ENCODE measurements around the gene SUMF1. TPM values are rescaled to one million over a fixed set of nuclear protein-coding genes. Genes with fewer than 3 reads are reported as not detected.

The SUMF1 gene
- total RNA-seq, 1 experiment from 2014 or later, result 37.1 TPM

DNA sequence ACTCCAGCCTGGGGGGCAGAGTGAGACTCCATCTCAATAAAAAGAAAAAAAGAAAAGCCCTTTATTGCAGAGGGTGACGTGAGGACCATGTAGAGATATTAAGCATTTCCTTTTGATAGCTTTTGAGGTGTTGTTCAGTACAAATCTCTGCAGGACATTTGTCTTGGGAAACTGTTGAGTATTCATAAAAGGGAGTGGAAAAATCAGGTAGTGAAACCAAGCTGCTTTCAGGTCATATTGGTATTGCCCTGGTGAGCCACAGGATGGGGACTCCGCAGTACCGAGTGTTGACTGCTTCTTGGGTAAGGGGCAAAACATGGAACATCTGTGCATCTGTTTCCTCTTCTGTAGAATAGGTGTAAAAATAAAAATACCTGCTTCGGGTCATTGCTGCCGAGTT is 36.0 kb upstream of the SUMF1 start:
- H3K9me3 ChIP-seq, result no peaks in the 10 kb centered on the region
- no peaks in the 10 kb centered on the region for H3K27me3 ChIP-seq

DNA sequence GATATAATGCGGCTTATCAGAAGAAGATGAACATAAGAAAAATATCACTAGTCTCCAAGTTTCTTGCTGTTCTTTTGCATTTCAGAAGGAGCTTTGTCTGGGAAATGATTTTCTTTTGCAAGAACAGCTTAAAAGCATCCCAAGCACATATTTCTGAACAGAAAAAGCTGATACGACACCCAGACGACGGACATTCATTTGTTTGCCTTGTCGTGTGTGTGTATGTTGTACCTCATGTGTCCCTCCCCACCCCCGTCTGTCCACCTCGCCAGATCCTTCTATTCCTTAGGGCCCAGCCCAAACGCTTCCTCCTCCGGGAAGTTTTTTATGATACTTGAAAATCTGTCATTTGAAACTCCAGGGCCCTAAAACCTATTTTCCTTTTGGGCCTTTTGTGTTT is 34.9 kb upstream of the SUMF1 start:
- no peaks in the 10 kb centered on the region for H3K27me3 ChIP-seq
- DNase-seq, result no peak
- no peaks in the 10 kb centered on the region for H3K36me3 ChIP-seq

More for the DNA sequence above, 36.0 kb upstream of the SUMF1 start:
- DNase-seq, result no peak
- no peaks in the 10 kb centered on the region for H3K36me3 ChIP-seq
- no peak overlapping the region for H3K4me3 ChIP-seq

DNA sequence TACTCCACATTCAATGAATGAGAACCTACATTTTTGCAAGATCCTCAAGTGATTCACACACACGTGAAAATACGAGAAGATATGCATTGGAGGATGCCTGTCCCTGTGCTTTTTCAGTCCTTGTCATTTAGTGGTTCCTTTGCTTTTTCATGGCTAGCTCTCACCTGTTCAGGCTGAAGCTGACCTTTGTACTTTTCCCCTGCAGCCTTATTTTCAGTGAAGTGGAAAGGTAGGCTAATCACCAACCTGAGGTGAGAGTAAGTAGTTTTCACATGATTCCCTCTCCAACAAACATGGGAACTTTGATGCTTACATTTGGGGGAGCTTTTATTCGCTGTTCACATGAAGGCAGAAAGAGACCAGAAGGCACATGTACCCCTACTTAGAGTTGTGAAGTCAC is 34.4 kb upstream of the SUMF1 start:
- no peaks in the 10 kb centered on the region for H3K9me3 ChIP-seq
- no peaks in the 10 kb centered on the region for H3K27me3 ChIP-seq
- DNase-seq, result no peak
- H3K4me3 ChIP-seq, result no peak overlapping the region
- no peaks in the 10 kb centered on the region for H3K36me3 ChIP-seq

More for the DNA sequence above, 34.9 kb upstream of the SUMF1 start:
- Histone ChIP-seq H3K9me3 (no peaks in the 10 kb centered on the region), H3K4me3 (no peak overlapping the region)

DNA sequence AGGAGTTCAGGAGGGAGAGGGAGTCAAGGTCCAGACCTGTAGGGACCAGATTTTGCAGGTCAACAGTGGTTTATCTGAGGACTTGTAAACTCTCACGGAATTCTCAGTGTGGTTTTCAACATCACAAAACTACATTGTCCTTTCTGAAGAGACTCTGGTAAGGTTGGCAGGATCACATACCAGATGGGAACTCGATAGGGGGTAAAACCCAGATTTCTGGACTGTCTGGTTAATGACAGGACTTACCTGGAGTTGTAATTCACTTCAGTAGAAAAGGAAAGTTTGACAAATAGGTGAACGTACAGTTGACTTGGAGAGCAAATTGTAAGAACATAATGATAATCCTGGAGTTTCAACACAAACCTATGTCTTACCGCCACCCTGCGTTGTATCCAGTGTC is 31.4 kb upstream of the SUMF1 start:
- no peaks in the 10 kb centered on the region for H3K9me3 ChIP-seq

DNA sequence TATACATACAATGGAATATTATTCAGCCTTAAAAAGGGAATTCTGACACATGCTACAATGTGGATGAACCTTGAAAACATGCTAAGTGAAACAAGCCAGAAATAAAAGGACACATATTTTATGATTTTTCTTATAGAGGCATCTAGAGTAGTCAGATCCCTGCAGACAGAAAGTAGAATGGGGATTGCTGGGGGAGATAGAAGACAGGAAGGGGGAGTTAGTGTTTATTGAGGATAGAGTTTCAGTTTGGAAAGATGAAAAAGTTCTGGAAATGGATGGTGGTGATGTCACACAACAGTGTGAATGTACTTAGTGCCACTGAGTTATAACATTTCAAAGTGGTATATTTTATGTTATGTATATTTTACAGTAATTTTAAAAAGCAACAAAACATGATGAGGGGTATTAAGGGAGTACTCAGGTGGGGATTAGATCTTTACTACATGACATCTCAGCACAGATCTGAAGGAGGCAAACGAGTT is 30.8 kb upstream of the SUMF1 start:
- no peak overlapping the region for H3K4me3 ChIP-seq
- H3K9me3 ChIP-seq, result no peaks in the 10 kb centered on the region
- DNase-seq, result no peak
- no peaks in the 10 kb centered on the region for H3K27me3 ChIP-seq
- H3K36me3 ChIP-seq, result no peaks in the 10 kb centered on the region

More for the DNA sequence above, 31.4 kb upstream of the SUMF1 start:
- Histone ChIP-seq H3K4me3 (no peak overlapping the region), H3K27me3 (no peaks in the 10 kb centered on the region), H3K36me3 (no peaks in the 10 kb centered on the region)
- no peak for DNase-seq

DNA sequence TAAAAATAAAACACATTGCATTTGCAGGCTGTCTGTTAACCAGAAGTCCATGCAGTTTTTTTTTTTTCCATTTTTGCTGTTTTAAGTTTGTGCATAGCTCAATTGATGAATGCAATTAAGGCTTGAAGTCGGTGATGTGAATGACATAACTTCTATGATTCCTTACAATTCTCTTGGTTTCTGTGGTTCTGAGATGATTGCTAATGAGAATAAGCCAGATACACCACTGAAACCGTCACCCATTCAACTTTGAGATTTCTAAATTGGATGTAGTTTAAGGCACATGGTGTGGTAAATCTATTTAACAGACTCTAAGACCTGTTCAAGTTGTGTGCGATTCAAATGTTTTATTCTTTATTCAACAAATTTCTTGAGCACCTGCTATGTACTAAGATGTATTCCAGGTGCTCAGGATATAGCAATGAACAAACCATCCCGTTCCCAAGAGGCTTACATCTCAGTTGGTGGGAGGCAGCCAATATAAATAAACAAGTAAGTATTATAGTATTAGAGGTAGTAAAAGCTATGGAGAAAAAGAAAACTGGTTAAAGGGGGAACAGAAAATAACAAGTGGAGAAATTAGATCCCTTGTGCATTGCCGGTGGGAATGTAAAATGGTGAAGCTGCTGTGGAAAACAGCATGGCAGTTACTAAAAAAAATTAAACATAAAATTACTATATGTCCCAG is 30.1 kb upstream of the SUMF1 start:
- DNase-seq, result no peak
- H3K36me3 ChIP-seq, result no peaks in the 10 kb centered on the region
- no peaks in the 10 kb centered on the region for H3K27me3 ChIP-seq
- H3K4me3 ChIP-seq, result no peak overlapping the region
- H3K9me3 ChIP-seq, result no peaks in the 10 kb centered on the region

DNA sequence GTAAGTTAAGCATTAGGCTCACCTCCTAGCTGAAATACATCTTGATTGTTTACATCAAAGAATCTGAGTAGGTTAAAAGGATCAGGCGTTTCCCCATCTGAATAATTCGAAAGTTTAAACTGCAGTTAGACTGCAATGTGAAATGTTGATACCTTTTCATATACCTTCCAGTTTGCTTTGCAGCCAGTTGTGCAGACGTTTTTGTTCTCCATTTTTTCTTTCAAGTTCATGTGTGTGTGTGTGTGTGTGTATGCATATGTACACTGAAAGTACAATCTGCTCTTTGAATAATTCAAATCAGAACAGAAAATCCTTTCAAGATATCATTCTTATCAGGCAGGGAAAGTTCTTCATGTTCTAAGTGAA is 29.0 kb upstream of the SUMF1 start:
- H3K36me3 ChIP-seq, result no peaks in the 10 kb centered on the region
- no peaks in the 10 kb centered on the region for H3K27me3 ChIP-seq
- H3K4me3 ChIP-seq, result no peak overlapping the region
- H3K9me3 ChIP-seq, result no peaks in the 10 kb centered on the region
- DNase-seq, result no peak

DNA sequence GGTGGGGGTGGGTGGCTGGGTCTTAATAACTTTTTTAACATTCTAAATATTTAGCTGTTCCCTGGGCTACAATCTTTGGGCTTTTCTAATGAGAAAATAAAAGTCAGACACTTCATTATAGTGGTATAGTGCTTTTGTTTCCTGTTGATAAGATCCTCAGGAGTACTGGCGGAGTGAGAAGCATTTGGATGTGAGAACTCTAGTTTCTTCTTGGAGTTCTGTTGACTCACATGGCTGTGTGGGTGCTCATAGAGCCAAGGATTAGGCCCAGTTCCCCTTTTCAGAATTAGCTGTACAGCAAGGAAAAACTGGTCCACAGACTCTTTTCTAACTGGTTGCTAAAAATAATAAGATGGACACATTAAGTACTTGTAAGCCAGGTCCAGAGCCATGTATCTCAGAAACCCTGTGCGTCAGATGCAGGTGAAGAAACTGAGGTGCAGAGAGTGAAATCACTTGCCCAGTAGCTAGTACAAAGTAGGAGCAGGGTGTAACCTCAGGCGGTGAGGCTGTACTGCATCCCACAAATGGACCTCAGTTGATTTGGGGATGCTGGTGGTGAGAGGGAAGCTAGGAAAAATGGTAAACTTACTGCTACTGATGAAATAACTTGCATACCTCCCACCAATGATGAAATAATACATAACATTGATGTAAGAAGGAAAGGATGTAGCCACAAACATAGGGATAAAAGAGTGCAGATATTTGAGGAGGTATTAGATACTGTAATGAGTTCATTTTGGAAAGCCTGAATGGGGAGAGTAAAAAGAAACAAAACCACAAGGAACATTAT is 28.4 kb upstream of the SUMF1 start:
- no peak overlapping the region for H3K4me3 ChIP-seq
- H3K9me3 ChIP-seq, result no peaks in the 10 kb centered on the region
- DNase-seq, result no peak
- no peaks in the 10 kb centered on the region for H3K36me3 ChIP-seq
- no peaks in the 10 kb centered on the region for H3K27me3 ChIP-seq

DNA sequence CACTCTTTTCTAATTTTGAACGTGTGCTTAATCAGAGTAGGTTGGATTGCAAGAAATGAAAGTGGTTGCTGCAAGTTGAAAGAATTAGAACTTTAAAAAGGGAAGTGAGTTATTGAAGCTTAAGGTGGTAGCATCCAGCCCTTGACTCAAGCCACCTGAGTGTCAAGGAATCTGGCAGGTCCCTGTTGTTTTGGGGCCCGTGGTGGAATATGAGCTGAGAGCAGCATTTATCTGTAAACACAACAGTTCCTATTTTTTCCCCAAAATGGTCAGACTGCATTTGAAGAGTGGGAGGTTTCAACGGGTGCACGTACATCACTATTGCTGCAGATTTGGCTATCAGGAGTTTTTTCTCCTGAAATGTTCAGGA is 27.8 kb upstream of the SUMF1 start:
- no peak overlapping the region for H3K4me3 ChIP-seq

DNA sequence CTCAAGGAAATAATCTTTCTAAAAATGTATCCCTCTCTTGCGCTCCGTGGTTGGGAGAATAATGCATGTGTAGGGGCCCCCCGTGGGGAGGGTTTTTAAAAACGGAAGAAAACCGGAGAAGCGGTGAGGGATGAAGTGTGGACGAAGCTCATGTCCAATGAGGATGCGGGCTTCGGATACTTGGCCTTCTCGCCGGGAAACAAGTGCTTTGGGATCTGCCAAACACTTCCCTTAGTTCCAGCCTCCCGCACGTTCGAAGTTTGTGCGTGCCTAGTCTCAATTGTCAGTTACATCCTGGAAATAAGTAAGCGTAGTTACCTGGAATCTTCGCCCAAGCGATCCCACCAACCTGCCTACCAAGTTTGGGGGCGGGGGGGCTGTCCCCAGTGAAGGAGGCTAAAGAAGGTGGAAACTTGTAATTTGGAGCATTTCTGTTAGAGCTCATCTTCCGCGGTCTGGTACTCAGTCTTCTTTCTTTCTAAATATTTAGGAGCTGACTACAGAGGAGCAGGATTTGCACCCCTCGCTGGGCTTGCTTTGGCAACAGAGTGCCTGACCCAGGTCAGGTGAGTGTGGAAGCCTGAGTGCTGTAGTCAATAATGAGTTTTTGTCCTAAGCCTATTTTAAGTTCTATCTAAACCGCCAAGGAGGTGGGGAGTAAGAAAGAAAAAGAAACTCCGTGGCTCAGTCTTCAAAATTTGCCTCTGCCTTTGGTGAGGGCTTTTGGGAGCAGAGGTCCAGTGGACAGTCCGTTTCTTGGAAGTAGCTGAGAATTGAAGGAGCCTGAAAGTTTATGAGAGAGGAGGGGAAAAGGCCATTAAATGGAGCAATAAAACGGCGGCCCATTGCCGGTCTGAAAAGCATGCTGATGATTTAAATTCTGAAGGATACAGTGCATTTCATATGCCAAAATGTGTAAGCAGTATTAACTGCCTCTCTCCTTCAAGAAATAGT is 27.1 kb upstream of the SUMF1 start:
- Histone ChIP-seq H3K36me3 (no peaks in the 10 kb centered on the region), H3K27me3 (no peaks in the 10 kb centered on the region), H3K9me3 (no peaks in the 10 kb centered on the region), H3K4me3 (peak overlapping the region; percentile 72)
- DNase-seq, result peak; percentile 1

More for the DNA sequence above, 27.8 kb upstream of the SUMF1 start:
- H3K9me3 ChIP-seq, result no peaks in the 10 kb centered on the region
- H3K36me3 ChIP-seq, result no peaks in the 10 kb centered on the region
- no peak for DNase-seq
- no peaks in the 10 kb centered on the region for H3K27me3 ChIP-seq

DNA sequence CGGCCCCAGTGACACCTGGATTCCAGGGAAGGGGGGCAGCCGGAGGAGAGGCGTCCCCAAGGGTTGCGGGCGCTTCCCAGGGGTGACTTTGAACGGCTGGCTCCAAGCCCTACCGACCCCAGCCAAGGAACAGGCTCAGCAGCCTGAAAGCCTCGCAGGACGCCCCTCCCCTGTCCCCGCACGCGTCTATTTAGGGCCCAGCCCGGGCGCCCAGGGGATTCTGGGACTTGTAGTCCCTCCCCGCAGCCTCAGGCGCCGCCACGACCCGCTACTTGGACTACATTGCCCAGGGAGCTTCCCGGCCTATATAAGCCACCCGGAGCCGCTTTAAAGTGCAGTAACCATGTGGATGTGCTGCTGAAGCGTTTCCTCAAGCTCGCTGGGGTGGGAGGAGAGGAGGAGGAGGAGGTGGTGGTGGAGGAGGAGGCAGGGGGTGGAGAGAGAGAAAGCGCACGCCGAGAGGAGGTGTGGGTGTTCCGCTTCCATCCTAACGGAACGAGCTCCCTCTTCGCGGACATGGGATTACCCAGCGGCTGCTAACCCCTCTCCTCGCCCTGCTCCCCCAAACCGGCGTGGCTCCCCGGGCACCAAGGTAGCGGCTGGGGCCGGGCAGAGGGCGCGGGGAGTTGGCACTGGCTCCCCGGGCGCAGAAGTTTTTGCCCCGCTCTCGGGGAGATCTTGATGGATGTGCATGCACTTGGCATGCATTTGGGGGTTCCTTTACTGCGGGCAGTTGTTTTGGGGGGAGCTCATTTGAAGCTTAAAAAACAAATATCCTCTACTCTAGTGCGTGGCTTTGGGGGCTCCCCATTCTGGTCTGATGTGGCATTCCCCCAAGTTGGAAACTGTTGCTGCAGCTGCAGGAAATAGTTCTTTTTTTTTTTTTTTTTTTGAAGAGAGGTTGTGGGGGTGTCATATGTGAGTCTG is 26.2 kb upstream of the SUMF1 start, which contains the start of gene ITPR1:
Gene ITPR1 (plus strand): TSS at position 335 of the 927 bp plus-strand sequence. CDS start 23,144 bp downstream, outside the sequence.
- H3K4me3 ChIP-seq, result peak within 1 kb of the TSS; percentile 72
- no peaks in the 10 kb centered on the region for H3K27me3 ChIP-seq
- peak; percentile 93 for DNase-seq
- H3K9me3 ChIP-seq, result no peaks in the 10 kb centered on the region
- H3K36me3 ChIP-seq, result no peaks in the 10 kb centered on the region

DNA sequence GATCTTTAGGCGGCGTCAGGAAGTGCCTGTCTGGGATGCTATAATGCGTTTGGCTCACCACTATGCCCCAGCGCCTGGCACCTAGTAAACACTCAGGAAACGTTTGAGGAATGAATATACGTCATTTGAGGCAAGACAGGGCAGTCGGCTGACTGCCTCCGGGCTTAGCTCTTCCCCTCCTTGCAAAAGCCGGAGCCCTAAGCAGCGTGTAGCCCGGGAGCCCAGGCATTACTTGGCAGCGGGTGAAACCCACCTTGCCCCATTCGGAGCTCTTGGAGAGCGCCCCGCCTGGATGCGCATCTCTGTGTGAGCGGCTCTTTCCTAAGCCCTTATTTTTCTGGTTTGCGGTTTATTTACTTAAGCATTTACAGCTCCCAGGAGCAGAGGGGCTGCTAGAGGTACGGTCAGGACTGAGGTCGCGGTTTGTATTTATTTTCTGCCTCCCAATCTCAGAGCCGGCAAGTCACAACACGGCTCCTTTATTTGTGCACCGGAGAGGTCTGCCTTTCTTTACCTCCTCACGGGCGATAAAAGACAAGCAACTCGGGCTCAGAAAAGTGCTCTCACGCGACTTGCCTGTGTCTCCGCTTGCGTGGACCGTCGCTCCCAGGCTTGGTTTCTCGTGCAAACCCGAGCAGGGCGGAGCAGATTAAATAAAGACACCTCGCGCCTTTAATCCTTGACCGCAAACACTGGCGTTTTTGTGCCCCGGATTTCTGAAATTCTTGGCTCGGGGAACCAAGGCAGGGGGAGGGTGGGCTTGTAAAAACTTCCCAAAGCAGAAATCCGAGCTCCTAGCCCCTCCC is 25.3 kb upstream of the SUMF1 start:
- Histone ChIP-seq H3K4me3 (peak overlapping the region; percentile 72), H3K36me3 (no peaks in the 10 kb centered on the region), H3K27me3 (no peaks in the 10 kb centered on the region), H3K9me3 (no peaks in the 10 kb centered on the region)
- peak; percentile 52 for DNase-seq

DNA sequence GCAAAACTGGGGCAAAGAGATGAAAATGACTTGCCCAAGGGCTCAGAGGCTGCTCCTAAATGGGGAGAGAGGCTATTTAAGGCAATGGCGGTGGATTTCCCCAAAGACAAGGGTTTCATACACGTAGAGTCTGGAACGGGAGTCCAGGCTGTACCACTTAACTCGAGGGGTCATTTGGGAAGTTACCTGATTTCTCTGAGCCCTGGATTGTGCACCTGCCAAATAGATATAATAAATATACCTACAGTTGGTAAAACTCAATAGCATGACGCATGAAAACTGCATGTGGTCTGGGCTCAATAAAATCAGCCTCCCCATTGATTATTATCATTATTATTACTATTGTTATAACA is 24.8 kb upstream of the SUMF1 start:
- H3K27me3 ChIP-seq, result no peaks in the 10 kb centered on the region
- DNase-seq, result no peak
- H3K4me3 ChIP-seq, result peak overlapping the region; percentile 72
- H3K9me3 ChIP-seq, result no peaks in the 10 kb centered on the region
- H3K36me3 ChIP-seq, result no peaks in the 10 kb centered on the region

DNA sequence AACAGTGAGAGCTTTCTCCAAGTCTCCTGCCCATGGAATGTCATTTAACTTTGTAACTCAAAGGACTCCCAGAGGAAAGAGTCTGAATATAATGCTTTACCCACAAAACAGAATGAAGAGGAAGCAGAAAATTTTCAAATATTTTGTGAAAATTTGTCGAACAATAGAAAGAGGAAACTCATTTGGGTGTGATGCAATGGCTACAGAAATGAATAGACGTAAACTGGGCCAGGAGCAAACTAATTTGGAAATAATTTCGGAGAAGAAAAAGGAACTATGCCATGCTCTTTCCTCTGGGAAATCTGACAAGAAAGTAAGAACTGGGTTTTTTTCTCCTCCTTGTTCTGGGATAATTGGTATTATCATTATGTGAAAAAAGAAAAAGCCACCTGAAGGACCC is 11.2 kb upstream of the SUMF1 start:
- Histone ChIP-seq H3K27me3 (no peaks in the 10 kb centered on the region), H3K9me3 (no peaks in the 10 kb centered on the region), H3K36me3 (no peaks in the 10 kb centered on the region), H3K4me3 (no peak overlapping the region)
- no peak for DNase-seq

DNA sequence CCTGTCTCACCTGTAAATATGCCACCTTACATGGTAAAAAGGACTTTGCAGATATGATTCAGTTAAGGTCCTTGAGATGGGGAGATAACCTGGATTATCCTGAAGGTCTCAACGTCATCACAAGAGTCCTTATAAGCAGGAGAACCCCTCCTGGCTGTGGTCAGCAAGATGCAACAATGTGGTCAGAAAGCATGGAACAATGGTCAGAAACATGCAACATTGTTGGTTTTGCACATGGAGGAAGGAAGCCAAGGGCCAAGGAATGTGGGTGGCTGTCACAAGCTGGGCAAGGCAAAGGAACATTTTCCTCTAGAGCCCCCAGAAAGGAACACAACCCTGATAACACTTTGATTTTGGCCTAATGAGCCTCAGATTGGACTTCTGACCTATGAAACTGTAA is 9.4 kb upstream of the SUMF1 start:
- no peak overlapping the region for H3K4me3 ChIP-seq
- DNase-seq, result no peak
- H3K27me3 ChIP-seq, result no peaks in the 10 kb centered on the region
- H3K36me3 ChIP-seq, result no peaks in the 10 kb centered on the region
- H3K9me3 ChIP-seq, result no peaks in the 10 kb centered on the region

Data from MG63 (cell line).